ENCODE data around the gene MBD5.
"Not testable (repeated sequence)": the region's sequence is repeated elsewhere in the genome, so short reads cannot be mapped to it uniquely, and the experiment has no call there.

The MBD5 gene

GRCh38 chr2:148526509-148527346 is 505.8 kb downstream of the MBD5 start:
- no peak for DNase-seq

DNA sequence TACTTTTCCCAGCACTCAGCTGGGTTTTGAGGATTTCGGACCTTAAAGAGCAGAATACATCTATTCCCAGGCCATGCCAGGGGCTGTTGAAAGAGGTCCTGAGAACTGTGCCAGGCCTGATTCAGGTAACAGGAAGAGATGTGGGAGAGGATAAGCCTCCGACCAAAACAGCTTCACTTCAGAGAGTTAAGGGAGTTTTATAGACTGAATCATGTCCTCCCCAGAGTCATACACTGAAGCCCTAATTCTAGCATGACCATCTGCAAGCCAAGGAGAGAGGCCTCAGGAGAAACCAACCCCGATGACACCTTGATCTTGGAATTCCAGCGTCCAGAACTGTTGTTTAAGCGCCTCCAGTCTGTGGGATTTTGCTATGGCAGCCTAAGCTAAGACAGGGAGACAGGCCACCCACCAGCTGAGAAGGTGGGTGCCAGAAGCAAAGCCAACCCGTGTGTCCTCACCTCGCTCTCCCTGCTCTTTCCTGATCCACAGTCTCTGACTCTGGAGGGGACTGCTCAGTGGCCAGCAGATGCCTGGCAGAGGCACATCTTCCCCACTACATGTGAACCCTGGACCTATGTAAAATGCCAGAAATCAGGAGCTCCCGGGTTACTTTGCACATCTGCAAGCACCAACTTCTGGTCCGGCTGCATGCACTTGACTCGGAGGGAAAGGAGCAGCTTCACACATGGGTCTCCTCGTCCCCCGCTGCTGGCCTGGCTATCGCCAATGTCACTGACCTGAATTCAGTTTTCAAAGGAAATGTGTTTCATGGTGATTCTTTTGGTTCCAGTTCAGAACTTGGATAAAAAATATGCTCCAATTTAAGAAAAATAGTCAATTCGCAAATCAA is 506.8 kb downstream of the MBD5 start:
- no peak for DNase-seq

- DNase-seq, result no peak
These were observed 507.6 kb downstream of the MBD5 start for GRCh38 chr2:148528356-148529064.

GRCh38 chr2:148529745-148530144 is 508.9 kb downstream of the MBD5 start:
- no peak for DNase-seq

DNA sequence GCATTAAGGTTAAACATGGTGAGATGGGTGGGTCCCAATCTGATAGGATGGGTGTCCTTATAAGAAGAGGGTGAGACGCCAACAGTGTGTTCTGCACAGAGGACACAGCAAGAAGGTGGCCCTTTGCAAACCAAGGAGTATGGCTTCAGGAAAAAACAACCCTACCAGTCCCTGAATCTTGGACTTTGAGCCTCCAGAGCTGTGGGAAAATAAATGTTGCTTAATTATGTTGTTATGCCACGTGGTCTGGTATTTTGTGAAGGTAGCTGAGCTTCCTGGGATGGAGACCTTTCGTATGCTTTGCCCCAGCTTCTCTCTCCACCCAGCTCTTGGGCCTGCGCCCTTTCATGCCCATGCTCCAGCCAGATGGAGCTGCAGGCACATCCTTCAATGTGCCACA is 509.5 kb downstream of the MBD5 start:
- no peak for DNase-seq

- DNase-seq, result no peak
These were observed 510.3 kb downstream of the MBD5 start for GRCh38 chr2:148531235-148531634.

GRCh38 chr2:148531669-148532428 is 511.0 kb downstream of the MBD5 start:
- no peak for DNase-seq

DNA sequence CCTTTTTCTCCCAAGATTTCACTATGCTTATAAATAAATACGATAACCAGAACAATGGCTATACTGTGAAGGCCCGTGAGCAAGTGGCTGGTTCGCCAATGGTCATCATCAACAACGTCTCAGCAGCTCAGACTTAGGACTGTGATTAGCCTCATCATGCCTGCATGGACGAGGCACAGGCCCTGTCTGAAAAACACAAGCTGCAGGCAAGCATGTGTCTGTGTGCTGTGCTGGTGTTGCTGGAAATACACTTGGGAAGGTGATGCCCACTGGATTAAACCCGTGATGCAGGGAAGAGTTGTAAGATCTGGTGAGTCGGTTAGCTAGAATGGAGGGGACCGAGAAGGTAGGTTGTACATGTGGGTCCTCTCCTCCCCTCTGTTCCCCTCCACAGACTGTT is 512.1 kb downstream of the MBD5 start:
- no peak for DNase-seq

GRCh38 chr2:148533685-148534084 is 512.8 kb downstream of the MBD5 start:
- DNase-seq, result no peak

GRCh38 chr2:148534416-148535204 is 513.7 kb downstream of the MBD5 start:
- no peak for DNase-seq

DNA sequence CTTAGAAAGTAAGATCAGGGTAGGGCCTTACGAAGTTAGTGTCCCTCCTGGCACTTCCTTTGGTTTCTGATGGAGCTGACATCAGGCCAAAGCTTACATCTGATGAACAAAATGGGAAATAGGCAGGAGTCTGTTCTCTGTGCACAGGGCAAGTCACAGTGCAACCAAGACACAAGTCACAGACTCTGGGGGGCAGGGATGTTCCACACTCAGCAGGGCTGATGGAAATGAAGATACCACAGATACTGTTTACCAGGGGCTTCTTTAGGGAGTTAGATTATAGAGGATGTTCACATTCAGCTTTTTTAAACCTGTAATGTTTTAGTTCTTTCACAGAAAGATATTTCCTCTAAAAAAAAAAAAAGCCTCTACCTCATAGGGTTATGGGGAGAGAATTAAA is 517.5 kb downstream of the MBD5 start:
- no peak for DNase-seq

GRCh38 chr2:148540022-148540421 is 519.1 kb downstream of the MBD5 start:
- DNase-seq, result no peak

- DNase-seq, result no peak
These were observed 520.9 kb downstream of the MBD5 start for GRCh38 chr2:148541792-148542191.

- no peak for DNase-seq
These were observed 521.7 kb downstream of the MBD5 start for GRCh38 chr2:148542614-148543013.

GRCh38 chr2:148543088-148543540 is 522.2 kb downstream of the MBD5 start:
- DNase-seq, result not testable (repeated sequence)

- DNase-seq, result no peak
These were observed 524.7 kb downstream of the MBD5 start for GRCh38 chr2:148545390-148546256.

DNA sequence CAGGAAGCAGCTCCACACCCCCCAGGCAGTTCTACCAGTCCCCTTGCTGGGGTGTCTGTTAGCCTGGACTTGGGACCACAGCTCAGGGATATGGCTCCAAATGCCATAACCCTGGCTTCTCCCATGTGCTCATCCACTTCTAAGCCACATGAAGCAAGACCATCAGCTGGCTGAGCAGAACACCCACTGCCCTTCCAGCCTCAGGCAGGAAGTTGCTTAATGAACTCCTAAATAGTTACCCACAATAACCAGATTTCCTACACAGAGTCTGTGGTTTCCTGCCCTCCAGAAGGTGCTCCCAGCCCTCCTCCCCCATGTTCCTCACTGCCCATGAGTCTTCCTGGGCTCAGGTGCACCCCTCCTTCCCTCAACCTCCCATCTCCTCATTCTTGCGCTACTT is 525.4 kb downstream of the MBD5 start:
- no peak for DNase-seq

GRCh38 chr2:148548716-148549400 is 528.0 kb downstream of the MBD5 start:
- no peak for DNase-seq

DNA sequence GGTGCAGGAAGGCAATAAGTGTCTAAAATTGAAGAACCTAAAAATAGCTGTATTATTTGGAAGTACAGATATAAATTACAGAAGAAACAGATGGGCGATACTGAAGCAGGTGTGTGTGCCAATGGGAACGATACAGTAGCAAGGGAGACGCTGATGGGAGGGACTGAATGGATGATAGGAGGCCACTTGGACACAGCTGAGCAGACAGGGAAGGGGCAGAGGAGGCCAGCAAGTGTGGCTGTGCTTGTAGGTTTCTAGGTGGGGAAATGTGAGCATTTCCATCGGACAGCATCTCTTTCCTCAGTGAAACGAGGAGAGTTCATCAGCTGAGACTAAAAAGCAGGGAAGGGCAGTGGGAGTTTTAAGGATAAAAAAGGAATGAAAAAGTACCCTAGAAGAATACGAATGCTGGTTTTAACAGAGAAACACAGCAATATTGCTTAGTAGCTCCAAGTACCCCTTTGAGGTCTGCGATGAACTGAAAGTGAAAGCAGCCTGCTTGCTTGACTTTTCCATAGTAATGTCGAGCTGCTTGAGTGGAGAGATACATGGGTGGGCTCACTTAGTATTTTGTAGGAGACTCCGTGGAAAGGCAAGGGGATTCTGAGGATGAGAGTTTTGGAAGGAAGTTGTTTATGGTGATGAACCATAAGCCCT is 531.9 kb downstream of the MBD5 start:
- DNase-seq, result no peak

Measured in effector CD4-positive, alpha-beta T cell (primary cell).